ENCODE data around the gene MYO1E. TPM values are rescaled to one million over a fixed set of nuclear protein-coding genes. Genes with fewer than 3 reads are reported as not detected.

The MYO1E gene
- total and polyA plus RNA-seq, 2 of the 8 experiments (the other 6 are each of a cell fraction or from before 2014, with no cell fraction given) = 19.6 to 142 TPM

- H3K4me2 ChIP-seq (ENCODE audit: insufficient read depth in 1 of 2, low read depth in 2 of 2, low read length in 2 of 2) = no peak overlapping the region
- CTCF ChIA-PET (ENCODE audit: partially characterized antibody) = interaction anchor here (0.8 to 1.7 kb wide), 3 partner anchors 17 to 108 kb away, joined by 4 to 5 read pairs (median 5); no protein-coding TSS in a partner anchor
- DNase-seq (ENCODE audit: low read depth in 1 of 2, low spot score in 2 of 2) = no peak
- TF ChIP-seq TBP (IDR thresholded peaks at IDR 0.05; ENCODE audit: low read depth, low read length) (no peak), E2F6 (IDR thresholded peaks at IDR 0.05) (no peak), POLR2AphosphoS5 (IDR thresholded peaks at IDR 0.05; ENCODE audit: low read depth, low read length) (no peak), BCL11A (IDR thresholded peaks at IDR 0.05; ENCODE audit: low read depth in 2 of 2, low read length in 2 of 2) (no peak), FOSL1 (IDR thresholded peaks at IDR 0.05; ENCODE audit: insufficient read depth, low read depth, low read length) (no peak), HDAC2 (IDR thresholded peaks at IDR 0.05; ENCODE audit: borderline replicate concordance in 1 of 2, low read depth in 2 of 2, low read length in 2 of 2) (no peak), ATF2 (IDR thresholded peaks at IDR 0.05; ENCODE audit: low read length) (no peak), CBX8 (IDR thresholded peaks at IDR 0.05; ENCODE audit: borderline replicate concordance, low read depth, low read length) (no peak), JUN (IDR thresholded peaks at IDR 0.05; ENCODE audit: low read depth, low read length) (no peak)
These were observed 76.5 kb downstream of the MYO1E start for GRCh38 chr15:59296181-59296617.

More at GRCh38 chr15:59296181-59296617, 76.5 kb downstream of the MYO1E start:
- Histone ChIP-seq H3K14ac (ENCODE audit: insufficient read length) (no peak overlapping the region), H2BK15ac (ENCODE audit: low read length) (no peak overlapping the region), H2AFZ (ENCODE audit: low read length) (no peak overlapping the region), H2BK12ac (ENCODE audit: low read depth, low read length) (no peak overlapping the region), H3K79me2 (ENCODE audit: control insufficient read depth in 1 of 2, insufficient read depth in 2 of 2, low read length in 2 of 2) (peaks cover 0 to 64% of the 10 kb centered on the region in 2 experiments; a peak in 3 of 4 replicates), H3K27me3 (replicated peaks in 1 of 4; ENCODE audit: control insufficient read depth in 3 of 4, extremely low read depth in 1 of 4, insufficient read depth in 3 of 4, low read length in 3 of 4) (no peaks in the 10 kb centered on the region), H3K9me3 (ENCODE audit: insufficient read depth in 2 of 2, low read depth in 1 of 2, low read length in 1 of 2) (no peaks in the 10 kb centered on the region), H4K8ac (ENCODE audit: extremely low read depth, insufficient read depth, low read length) (no peak overlapping the region), H3K9ac (replicated peaks in 1 of 4; ENCODE audit: extremely low read depth in 1 of 4, low read depth in 3 of 4, low read length in 3 of 4) (no peak overlapping the region; a peak in 1 of 7 replicates), H4K91ac (replicated peaks; ENCODE audit: insufficient read length, low read length) (no peak overlapping the region), H3K18ac (ENCODE audit: extremely low read depth, low read length) (no peak overlapping the region), H3K23ac (ENCODE audit: insufficient read length) (no peak overlapping the region), H2AK5ac (ENCODE audit: low read depth, low read length) (no peak overlapping the region), H2BK20ac (ENCODE audit: low read length) (no peak overlapping the region), H4K20me1 (replicated peaks in 1 of 2; ENCODE audit: control insufficient read depth in 1 of 2, insufficient read depth in 2 of 2, low read length in 2 of 2) (peaks cover 3% of the 10 kb centered on the region in 2 experiments), H3K79me1 (ENCODE audit: low read depth, low read length) (peaks cover 3% of the 10 kb centered on the region), H3K56ac (replicated peaks; ENCODE audit: insufficient read length, low read depth, low read length) (no peak overlapping the region), H3K4ac (replicated peaks; ENCODE audit: insufficient read length, low read depth, low read length) (peak overlapping the region; percentile 74), H2BK5ac (ENCODE audit: low read depth, low read length) (no peak overlapping the region), H3K4me1 (replicated peaks in 1 of 4; ENCODE audit: control insufficient read depth in 3 of 4, insufficient read depth in 4 of 4, low read length in 3 of 4) (peaks cover 4 to 11% (median 9%) of the 10 kb centered on the region in 4 experiments; a peak in 6 of 7 replicates), H3K4me3 (ENCODE audit: extremely low read depth in 1 of 4, insufficient read depth in 2 of 4, low read depth in 3 of 4, low read length in 4 of 4) (no peak overlapping the region), H3K27ac (ENCODE audit: low read depth, low read length) (no peak overlapping the region), H4K5ac (ENCODE audit: insufficient read length, low read depth, low read length) (no peak overlapping the region), H2BK120ac (replicated peaks; ENCODE audit: low read depth, low read length) (no peak overlapping the region), H3K23me2 (ENCODE audit: low read depth, low read length) (no peaks in the 10 kb centered on the region), H3K36me3 (ENCODE audit: control insufficient read depth in 2 of 4, insufficient read depth in 4 of 4, low read length in 3 of 4) (no peaks in the 10 kb centered on the region)
- FAIRE-seq = no peak
- POLR2A ChIA-PET (ENCODE audit: partially characterized antibody) = interaction anchor here (0.8 to 1.2 kb wide), 3 partner anchors 27 to 76 kb away, joined by 4 to 5 read pairs (median 4); partner anchors contain the start of gene MYO1E
- WGBS, 2 experiments (ENCODE audit: extremely low coverage in 1 of 2, insufficient coverage in 1 of 2, insufficient read length in 1 of 2, insufficient replicate concordance in 2 of 2, low coverage in 1 of 2, low lambda C conversion rate in 2 of 2, missing lambda C conversion rate in 1 of 2) = 92% methylated on average over 5 of the region's 6 CpGs; no CpG with 5 or more reads in 1 of the 2 experiments
